Measurements from ENCODE around the gene DNAAF5.

DNA sequence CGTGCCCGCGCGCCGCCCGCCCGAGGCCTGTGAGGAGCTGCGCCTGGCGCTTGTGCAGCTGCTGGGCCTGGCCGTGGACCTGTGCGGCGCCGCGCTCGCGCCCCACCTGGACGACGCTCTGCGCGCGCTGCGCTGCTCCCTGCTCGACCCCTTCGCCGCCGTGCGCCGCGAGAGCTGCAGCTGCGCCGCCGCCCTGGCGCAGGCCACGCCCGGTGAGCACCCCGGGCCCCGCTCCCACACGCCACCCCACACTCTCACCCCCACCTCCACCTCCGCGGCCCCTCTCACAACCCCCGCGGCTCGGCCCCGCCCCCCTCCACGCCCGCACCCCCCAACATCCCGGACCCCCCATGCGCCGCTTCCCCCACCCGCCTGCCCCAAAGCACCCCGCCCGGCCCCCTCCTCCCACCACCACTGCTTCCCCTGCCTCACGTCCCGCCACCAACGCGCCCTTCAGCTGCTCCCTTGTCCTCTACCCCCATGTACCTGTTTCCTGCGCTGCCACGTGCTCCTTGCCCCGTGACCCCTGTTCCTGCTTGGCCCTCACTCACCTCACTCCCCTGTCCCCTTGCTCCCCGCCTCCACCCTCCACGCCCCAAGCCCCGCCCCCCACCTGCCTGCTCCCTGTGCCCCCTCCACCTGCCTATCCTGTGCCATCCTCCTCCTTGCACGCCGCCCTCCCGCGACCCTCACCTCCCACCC lies 756 bp downstream of the DNAAF5 start, which contains the start of gene PRKAR1B:
- TF ChIP-seq, protein P1, sequence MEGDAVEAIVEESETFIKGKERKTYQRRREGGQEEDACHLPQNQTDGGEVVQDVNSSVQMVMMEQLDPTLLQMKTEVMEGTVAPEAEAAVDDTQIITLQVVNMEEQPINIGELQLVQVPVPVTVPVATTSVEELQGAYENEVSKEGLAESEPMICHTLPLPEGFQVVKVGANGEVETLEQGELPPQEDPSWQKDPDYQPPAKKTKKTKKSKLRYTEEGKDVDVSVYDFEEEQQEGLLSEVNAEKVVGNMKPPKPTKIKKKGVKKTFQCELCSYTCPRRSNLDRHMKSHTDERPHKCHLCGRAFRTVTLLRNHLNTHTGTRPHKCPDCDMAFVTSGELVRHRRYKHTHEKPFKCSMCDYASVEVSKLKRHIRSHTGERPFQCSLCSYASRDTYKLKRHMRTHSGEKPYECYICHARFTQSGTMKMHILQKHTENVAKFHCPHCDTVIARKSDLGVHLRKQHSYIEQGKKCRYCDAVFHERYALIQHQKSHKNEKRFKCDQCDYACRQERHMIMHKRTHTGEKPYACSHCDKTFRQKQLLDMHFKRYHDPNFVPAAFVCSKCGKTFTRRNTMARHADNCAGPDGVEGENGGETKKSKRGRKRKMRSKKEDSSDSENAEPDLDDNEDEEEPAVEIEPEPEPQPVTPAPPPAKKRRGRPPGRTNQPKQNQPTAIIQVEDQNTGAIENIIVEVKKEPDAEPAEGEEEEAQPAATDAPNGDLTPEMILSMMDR (conservative IDR thresholded peaks at IDR 0.05 in 1 of 2, IDR thresholded peaks at IDR 0.05 in 1 of 2; ENCODE audit: low read depth in 1 of 2, low read length in 2 of 2) = no peak
- TF ChIP-seq EZH2 (IDR thresholded peaks at IDR 0.05; ENCODE audit: low read length, missing control alignments) = no peak

All from fibroblast of lung (primary cell).